Measurements from ENCODE around the gene DAG1. TPM values are rescaled to one million over a fixed set of nuclear protein-coding genes. Genes with fewer than 3 reads are reported as not detected.

DAG1 gene
- total RNA-seq, 4 donors from 2014 or later, result 11.6 to 79.2 (median 62.6) TPM

GRCh38 chr3:49534581-49535441, 64.7 kb downstream of the DAG1 start:
- no peaks in the 10 kb centered on the region for H3K27me3 ChIP-seq
- TF ChIP-seq, protein P1, sequence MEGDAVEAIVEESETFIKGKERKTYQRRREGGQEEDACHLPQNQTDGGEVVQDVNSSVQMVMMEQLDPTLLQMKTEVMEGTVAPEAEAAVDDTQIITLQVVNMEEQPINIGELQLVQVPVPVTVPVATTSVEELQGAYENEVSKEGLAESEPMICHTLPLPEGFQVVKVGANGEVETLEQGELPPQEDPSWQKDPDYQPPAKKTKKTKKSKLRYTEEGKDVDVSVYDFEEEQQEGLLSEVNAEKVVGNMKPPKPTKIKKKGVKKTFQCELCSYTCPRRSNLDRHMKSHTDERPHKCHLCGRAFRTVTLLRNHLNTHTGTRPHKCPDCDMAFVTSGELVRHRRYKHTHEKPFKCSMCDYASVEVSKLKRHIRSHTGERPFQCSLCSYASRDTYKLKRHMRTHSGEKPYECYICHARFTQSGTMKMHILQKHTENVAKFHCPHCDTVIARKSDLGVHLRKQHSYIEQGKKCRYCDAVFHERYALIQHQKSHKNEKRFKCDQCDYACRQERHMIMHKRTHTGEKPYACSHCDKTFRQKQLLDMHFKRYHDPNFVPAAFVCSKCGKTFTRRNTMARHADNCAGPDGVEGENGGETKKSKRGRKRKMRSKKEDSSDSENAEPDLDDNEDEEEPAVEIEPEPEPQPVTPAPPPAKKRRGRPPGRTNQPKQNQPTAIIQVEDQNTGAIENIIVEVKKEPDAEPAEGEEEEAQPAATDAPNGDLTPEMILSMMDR (IDR thresholded peaks at IDR 0.05), result no peak
- no peak for TF ChIP-seq POLR2A (IDR thresholded peaks at IDR 0.05)
- no peaks in the 10 kb centered on the region for H3K9me3 ChIP-seq
- H3K27ac ChIP-seq, result peak overlapping the region in 3 of 4 donors; percentile 36 to 50 (median 46)
- H3K4me1 ChIP-seq, result peaks cover 0 to 5% (median 2%) of the 10 kb centered on the region in 4 donors
- H3K4me3 ChIP-seq, result no peak overlapping the region
- peaks cover 0 to 44% (median 0%) of the 10 kb centered on the region in 3 donors for H3K36me3 ChIP-seq
- DNase-seq, result no peak

DNA sequence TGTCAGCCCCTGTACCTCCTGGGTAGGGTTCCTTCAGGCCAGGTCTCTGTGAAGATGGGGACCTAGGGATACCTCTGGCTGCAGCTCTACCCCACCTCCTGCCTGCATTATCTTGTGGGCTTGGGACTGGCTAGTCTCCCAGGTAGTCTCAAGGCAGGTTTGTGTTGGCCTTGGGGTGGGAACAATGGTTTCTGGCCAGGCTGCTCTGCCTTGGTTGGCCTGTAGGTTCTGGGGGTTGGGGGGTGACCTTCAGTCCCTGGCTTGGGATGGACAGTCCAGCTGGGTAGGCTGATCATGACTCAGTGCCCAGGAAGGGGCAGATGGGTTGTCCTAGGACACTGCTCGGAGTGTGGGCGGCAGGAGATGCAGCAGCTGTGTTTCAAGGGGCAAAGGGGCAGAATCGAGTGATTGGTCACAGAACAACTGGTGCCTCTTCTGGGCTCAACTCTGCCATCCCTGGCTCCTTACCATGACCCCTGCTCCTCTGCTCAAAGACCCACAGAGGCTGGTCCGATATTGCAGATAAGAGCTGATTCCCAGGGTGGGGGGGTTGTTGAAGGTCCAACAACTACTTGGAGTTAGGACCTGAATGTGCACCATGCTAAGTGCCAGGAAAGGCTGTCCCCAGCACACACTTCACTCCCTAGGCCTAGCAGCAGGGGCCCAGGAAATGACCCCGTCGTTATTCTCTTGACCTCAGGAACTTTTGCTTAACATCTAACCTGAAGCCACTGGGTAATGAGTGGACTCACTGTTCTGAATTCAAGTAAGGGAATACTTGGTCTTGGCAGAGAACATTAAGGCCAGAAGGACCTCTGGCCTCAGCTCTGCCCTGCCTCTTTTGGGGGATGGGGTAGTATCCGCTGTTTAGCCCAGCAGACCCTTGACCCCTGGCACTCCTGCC, 66.2 kb downstream of the DAG1 start:
- Histone ChIP-seq H3K27me3 (no peaks in the 10 kb centered on the region), H3K4me1 (peaks cover 0 to 16% (median 2%) of the 10 kb centered on the region in 4 donors), H3K4me3 (no peak overlapping the region), H3K36me3 (peaks cover 0 to 31% (median 0%) of the 10 kb centered on the region in 3 donors), H3K9me3 (no peaks in the 10 kb centered on the region), H3K27ac (no peak overlapping the region)
- DNase-seq, result no peak
- no peak for TF ChIP-seq POLR2A (IDR thresholded peaks at IDR 0.05)
- TF ChIP-seq, protein P1 (IDR thresholded peaks at IDR 0.05), result no peak

DNA sequence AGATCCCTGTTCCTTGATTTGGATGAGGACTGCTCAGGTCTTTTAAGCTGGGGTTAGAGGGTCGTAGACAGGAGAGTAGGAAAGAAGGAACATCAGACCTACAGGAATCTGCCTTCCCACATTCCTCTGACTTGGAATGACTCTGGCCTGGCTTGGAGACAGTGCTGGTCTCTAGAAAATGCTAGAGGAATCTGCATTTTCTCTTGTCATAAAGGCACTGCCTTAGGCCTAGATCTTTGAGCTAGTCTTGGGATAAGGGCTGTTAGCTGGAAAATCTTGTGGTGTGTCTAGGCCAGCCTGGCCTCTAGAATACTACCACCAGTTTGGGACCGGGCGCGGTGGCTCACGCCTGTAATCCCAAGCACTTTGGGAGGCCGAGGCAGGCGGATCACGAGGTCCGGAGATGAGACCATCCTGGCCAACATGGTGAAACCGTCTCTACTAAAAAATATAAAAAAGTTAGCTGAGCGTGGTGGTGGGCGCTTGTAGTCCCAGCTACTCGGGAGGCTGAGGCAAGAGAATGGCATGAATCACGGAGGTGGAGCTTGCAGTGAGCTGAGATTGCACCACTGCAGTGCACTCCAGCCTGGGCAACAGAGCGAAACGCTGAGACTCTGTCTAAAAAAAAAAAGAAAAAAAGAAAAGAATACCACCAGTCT, 66.9 kb downstream of the DAG1 start:
- Histone ChIP-seq H3K9me3 (no peaks in the 10 kb centered on the region), H3K4me1 (peaks cover 0 to 16% (median 2%) of the 10 kb centered on the region in 4 donors), H3K4me3 (no peak overlapping the region), H3K27ac (no peak overlapping the region), H3K36me3 (peaks cover 0 to 24% (median 0%) of the 10 kb centered on the region in 3 donors), H3K27me3 (no peaks in the 10 kb centered on the region)
- TF ChIP-seq, protein P1 (IDR thresholded peaks at IDR 0.05), result no peak
- DNase-seq, result no peak

GRCh38 chr3:49539659-49540560, 69.8 kb downstream of the DAG1 start:
- peak in 1 of 2 donors; percentile 33 for TF ChIP-seq POLR2A (IDR thresholded peaks at IDR 0.05)
- TF ChIP-seq, protein P1 (IDR thresholded peaks at IDR 0.05), result peak; percentile 75 to 96 (median 90)

More at GRCh38 chr3:49539659-49540560, 69.8 kb downstream of the DAG1 start:
- Histone ChIP-seq H3K27ac (peak overlapping the region; percentile 41 to 83 (median 81)), H3K36me3 (no peaks in the 10 kb centered on the region), H3K9me3 (no peaks in the 10 kb centered on the region), H3K4me1 (peaks cover 0 to 16% (median 2%) of the 10 kb centered on the region in 4 donors), H3K4me3 (peak overlapping the region; percentile 27 to 69 (median 54)), H3K27me3 (no peaks in the 10 kb centered on the region)
- peak; percentile 92 to 97 (median 96) for DNase-seq
